CD4-positive, alpha-beta T cell (primary cell): Measurements from ENCODE around the gene PML. TPM values are rescaled to one million over a fixed set of nuclear protein-coding genes. Genes with fewer than 3 reads are reported as not detected.

Experiments
- ATAC-seq: fragments of 200-7000 bp; cut with Tn5 transposase; one replicate; pipeline ENCODE4 v1.10.0; 2022; ENCODE audit warnings: mild to moderate bottlenecking; ENCODE audit not compliant: poor library complexity
- CTCF ChIA-PET: fragments of 350-600 bp; sonication (Branson Sonifier 250); formaldehyde crosslinking; loops from one replicate; lab custom pipeline; 2021; ENCODE audit warnings: antibody characterized with exemption, inconsistent platforms; lab: Charles Lee
- POLR2A ChIA-PET: fragments of 350-600 bp; sonication (Branson Sonifier 250); formaldehyde crosslinking; loops from one replicate; lab custom pipeline; 2021; ENCODE audit warnings: antibody characterized with exemption, inconsistent platforms; lab: Charles Lee
- DNase-seq, 14 experiments: peaks; one replicate each; pipeline ENCODE4 v3.0.0-alpha.2; 2013 to 2020; ENCODE audit warnings: mixed read lengths in 2 of 14
- H3K27ac ChIP-seq, 2 donors: one replicate each; pipeline versions ENCODE4 v1.5.1 to v1.7.0; 2013; ENCODE audit warnings: low read length in 2 of 2, low read depth in 1 of 2, mild to moderate bottlenecking in 1 of 2
- H3K27me3 ChIP-seq, 2 experiments: 1 replicate in 1 of 2; 2 replicates in 1 of 2; pipeline versions ENCODE4 v1.6.1 to v1.7.0; 2013; ENCODE audit warnings: low read length in 2 of 2, control low read depth in 1 of 2, mild to moderate bottlenecking in 1 of 2, moderate library complexity in 1 of 2; ENCODE audit not compliant: insufficient read depth in 2 of 2, control insufficient read depth in 1 of 2
- H3K36me3 ChIP-seq: one replicate; pipeline ENCODE4 v1.6.1; 2013; ENCODE audit warnings: low read length, control low read depth; ENCODE audit not compliant: insufficient read depth
- H3K4me1 ChIP-seq: one replicate; pipeline ENCODE4 v1.6.1; 2013; ENCODE audit warnings: low read length, control low read depth; ENCODE audit not compliant: insufficient read depth
- H3K4me3 ChIP-seq: one replicate; pipeline ENCODE4 v1.5.1; 2013; ENCODE audit warnings: mild to moderate bottlenecking, low read length, moderate library complexity
- H3K9me3 ChIP-seq, 2 experiments: 1 replicate in 1 of 2; 2 replicates in 1 of 2; pipeline versions ENCODE4 v1.6.1 to v1.7.0; 2013; ENCODE audit warnings: low read length in 2 of 2, mild to moderate bottlenecking in 2 of 2, control low read depth in 1 of 2, moderate library complexity in 1 of 2; ENCODE audit not compliant: control insufficient read depth in 1 of 2, insufficient read depth in 1 of 2
- H3K27ac Mint-ChIP-seq: one replicate; pipeline ENCODE4 v1.8.0; 2020; ENCODE audit warnings: mixed read lengths
- H3K27me3 Mint-ChIP-seq: one replicate; pipeline ENCODE4 v1.8.0; 2021; ENCODE audit warnings: mixed read lengths
- H3K36me3 Mint-ChIP-seq: one replicate; pipeline ENCODE4 v1.8.0; 2021; ENCODE audit warnings: low read depth, mixed read lengths
- H3K4me1 Mint-ChIP-seq: one replicate; pipeline ENCODE4 v1.8.0; 2021; ENCODE audit warnings: low read depth, mixed read lengths
- H3K4me3 Mint-ChIP-seq: one replicate; pipeline ENCODE4 v1.8.0; 2020; ENCODE audit warnings: mild to moderate bottlenecking, mixed read lengths
- H3K9me3 Mint-ChIP-seq: one replicate; pipeline ENCODE4 v1.8.0; 2020; ENCODE audit warnings: mixed read lengths
- intact Hi-C, 2 experiments: fragments of 100-400 bp; cut with DNase I in 1 of 2; cut with micrococcal nuclease in 1 of 2; formaldehyde crosslinking; loops; one replicate each; pipeline versions ENCODE4 v1.15.1 to v1.9.0; 2023 to 2025; cut with DNase I, micrococcal nuclease
- total RNA-seq, 174 experiments: library from RNA in 2 of 174; stranded (reverse) in 2 of 174; gene quantifications; one replicate each; pipeline ENCODE4 v1.2.3 and lab custom pipeline; 2021 to 2026
- TF ChIP-seq, protein P1 (sequence below): fragments of 200-600 bp; IDR thresholded peaks from one replicate; pipeline ENCODE4 v1.8.0; 2022; ENCODE audit warnings: antibody characterized with exemption, mild to moderate bottlenecking

The PML gene
- total RNA-seq, 2 experiments from 2014 or later: 39.2 to 42.9 TPM

DNA sequence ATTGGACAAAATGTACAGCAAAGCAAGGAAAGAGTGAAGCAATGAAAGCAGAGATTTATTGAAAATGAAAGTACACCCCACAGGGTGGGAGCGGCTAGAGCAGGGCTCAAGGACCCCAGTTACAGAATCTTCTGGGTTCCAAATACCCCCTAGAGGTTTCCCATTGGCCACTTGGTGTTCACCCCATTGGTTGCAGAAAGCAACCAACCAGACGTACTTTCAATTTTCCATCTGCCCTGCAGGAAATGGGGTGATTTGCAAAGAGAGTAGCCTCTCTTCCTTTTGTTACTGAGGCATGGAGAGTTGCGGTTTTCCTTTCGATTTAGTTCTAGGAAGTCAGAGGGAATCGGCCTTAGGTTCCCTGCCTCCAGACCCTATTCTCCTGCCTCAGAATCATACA is 2.4 kb downstream of the PML start:
- H3K27ac ChIP-seq: peak overlapping the region; percentile 29 to 78
- peaks cover 57% of the 10 kb centered on the region for H3K4me1 ChIP-seq
- ChIA-PET CTCF (interaction anchor here (0.9 to 1.0 kb wide), 3 partner anchors 13 to 69 kb away, joined by 3 to 4 read pairs (median 4); no protein-coding TSS in a partner anchor), POLR2A (interaction anchor here (0.9 to 1.2 kb wide), 2 partner anchors 10 to 69 kb away, joined by 3 to 6 read pairs; no protein-coding TSS in a partner anchor)
- TF ChIP-seq, protein P1, sequence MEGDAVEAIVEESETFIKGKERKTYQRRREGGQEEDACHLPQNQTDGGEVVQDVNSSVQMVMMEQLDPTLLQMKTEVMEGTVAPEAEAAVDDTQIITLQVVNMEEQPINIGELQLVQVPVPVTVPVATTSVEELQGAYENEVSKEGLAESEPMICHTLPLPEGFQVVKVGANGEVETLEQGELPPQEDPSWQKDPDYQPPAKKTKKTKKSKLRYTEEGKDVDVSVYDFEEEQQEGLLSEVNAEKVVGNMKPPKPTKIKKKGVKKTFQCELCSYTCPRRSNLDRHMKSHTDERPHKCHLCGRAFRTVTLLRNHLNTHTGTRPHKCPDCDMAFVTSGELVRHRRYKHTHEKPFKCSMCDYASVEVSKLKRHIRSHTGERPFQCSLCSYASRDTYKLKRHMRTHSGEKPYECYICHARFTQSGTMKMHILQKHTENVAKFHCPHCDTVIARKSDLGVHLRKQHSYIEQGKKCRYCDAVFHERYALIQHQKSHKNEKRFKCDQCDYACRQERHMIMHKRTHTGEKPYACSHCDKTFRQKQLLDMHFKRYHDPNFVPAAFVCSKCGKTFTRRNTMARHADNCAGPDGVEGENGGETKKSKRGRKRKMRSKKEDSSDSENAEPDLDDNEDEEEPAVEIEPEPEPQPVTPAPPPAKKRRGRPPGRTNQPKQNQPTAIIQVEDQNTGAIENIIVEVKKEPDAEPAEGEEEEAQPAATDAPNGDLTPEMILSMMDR: no peak
- peaks cover 80% of the 10 kb centered on the region for H3K4me1 Mint-ChIP-seq
- H3K27me3 Mint-ChIP-seq: no peaks in the 10 kb centered on the region
- peak overlapping the region; percentile 96 for H3K4me3 Mint-ChIP-seq
- no peaks in the 10 kb centered on the region for H3K27me3 ChIP-seq
- no peaks in the 10 kb centered on the region for H3K9me3 Mint-ChIP-seq
- H3K9me3 ChIP-seq: no peaks in the 10 kb centered on the region
- H3K36me3 ChIP-seq: peaks cover 32% of the 10 kb centered on the region
- ATAC-seq (no peak), DNase-seq (peak in 3 of 14 experiments; percentile 53 to 72 (median 57))
- peak overlapping the region; percentile 92 for H3K4me3 ChIP-seq
- H3K36me3 Mint-ChIP-seq: peaks cover 55% of the 10 kb centered on the region
- intact Hi-C loops: loop anchor here (10.0 kb wide), 5 partner anchors 618 to 1628 kb away; partner anchors contain the start of genes C15orf39 (in 1 of the 2), CLK3 (in 1 of the 2), COX5A (in 1 of the 2) and CSK (in 1 of the 2)
- peak overlapping the region; percentile 85 for H3K27ac Mint-ChIP-seq

DNA sequence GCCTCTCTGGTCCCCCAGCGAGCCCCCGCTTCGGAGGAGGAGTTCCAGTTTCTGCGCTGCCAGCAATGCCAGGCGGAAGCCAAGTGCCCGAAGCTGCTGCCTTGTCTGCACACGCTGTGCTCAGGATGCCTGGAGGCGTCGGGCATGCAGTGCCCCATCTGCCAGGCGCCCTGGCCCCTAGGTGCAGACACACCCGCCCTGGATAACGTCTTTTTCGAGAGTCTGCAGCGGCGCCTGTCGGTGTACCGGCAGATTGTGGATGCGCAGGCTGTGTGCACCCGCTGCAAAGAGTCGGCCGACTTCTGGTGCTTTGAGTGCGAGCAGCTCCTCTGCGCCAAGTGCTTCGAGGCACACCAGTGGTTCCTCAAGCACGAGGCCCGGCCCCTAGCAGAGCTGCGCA is 3.5 kb downstream of the PML start:
- Mint-ChIP-seq H3K4me1 (peaks cover 71% of the 10 kb centered on the region), H3K36me3 (peaks cover 63% of the 10 kb centered on the region), H3K27me3 (no peaks in the 10 kb centered on the region), H3K4me3 (no peak overlapping the region), H3K27ac (no peak overlapping the region), H3K9me3 (no peaks in the 10 kb centered on the region)
- Histone ChIP-seq H3K4me3 (no peak overlapping the region), H3K4me1 (peaks cover 49% of the 10 kb centered on the region), H3K27ac (no peak overlapping the region), H3K36me3 (peaks cover 37% of the 10 kb centered on the region), H3K27me3 (no peaks in the 10 kb centered on the region), H3K9me3 (no peaks in the 10 kb centered on the region)
- DNase-seq: no peak
- CTCF ChIA-PET: no interaction called here
- intact Hi-C loops: loop anchor here (10.0 kb wide), 5 partner anchors 617 to 1627 kb away; partner anchors contain the start of genes C15orf39 (in 1 of the 2), CLK3 (in 1 of the 2), COX5A (in 1 of the 2) and CSK (in 1 of the 2)
- TF ChIP-seq, protein P1: no peak
- no peak for ATAC-seq
- POLR2A ChIA-PET: no interaction called here

DNA sequence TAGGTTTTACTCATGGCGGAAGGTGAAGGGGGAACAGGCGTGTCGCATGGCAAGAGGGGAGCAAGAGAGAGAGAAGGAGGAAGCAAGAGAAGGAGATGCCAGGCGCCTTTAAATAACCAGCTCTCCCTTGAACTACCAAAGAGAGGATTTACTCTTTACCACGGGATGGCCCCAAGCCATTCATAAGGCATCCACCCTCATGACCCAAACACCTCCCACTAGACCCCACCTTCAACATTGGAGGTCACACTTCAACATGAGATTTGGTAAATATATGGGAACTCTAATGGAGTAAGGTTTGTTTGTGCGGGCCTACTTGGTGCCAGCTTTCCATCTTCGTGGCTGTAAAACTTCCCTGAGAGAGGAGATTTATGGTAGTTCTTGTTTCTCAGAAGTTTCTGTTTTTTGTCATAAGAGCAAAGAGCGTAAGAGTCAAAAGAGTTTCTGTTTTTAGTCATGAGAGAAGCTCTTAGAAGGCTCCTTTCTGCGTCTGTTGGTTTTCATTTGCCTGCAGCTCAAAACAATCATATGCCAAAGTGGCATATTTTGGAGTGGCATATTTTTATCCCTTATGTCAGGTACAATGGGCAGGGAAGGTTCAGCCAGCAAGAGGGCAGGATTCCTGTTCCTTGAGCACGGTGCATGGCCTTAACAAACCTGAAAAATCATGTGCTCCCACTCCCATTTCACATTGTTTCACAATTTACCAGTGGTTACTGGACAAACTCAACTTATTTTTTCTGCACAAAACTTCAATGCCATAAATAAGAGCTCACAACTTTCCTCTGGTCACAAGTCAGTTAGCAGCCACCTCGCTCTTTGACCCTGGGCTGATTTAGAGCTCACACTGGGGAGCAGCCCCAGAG is 12.5 kb downstream of the PML start:
- Mint-ChIP-seq H3K4me1 (peaks cover 62% of the 10 kb centered on the region), H3K27ac (peak overlapping the region; percentile 80), H3K36me3 (peaks cover 79% of the 10 kb centered on the region), H3K27me3 (no peaks in the 10 kb centered on the region), H3K9me3 (no peaks in the 10 kb centered on the region), H3K4me3 (peak overlapping the region; percentile 62)
- Histone ChIP-seq H3K4me1 (peaks cover 60% of the 10 kb centered on the region), H3K27ac (peak overlapping the region; percentile 37 to 46), H3K4me3 (no peak overlapping the region), H3K9me3 (no peaks in the 10 kb centered on the region), H3K36me3 (peaks cover 34% of the 10 kb centered on the region), H3K27me3 (no peaks in the 10 kb centered on the region)
- ChIA-PET POLR2A (interaction anchor here (0.7 to 3.6 kb wide), 6 partner anchors 11 to 48 kb away, joined by 3 to 27 read pairs (median 4); partner anchors contain the start of gene PML), CTCF (interaction anchor here (1.0 to 1.7 kb wide), 4 partner anchors 33 to 42 kb away, joined by 3 to 6 read pairs (median 4); no protein-coding TSS in a partner anchor)
- TF ChIP-seq, protein P1: no peak
- ATAC-seq (no peak), DNase-seq (no peak)
- intact Hi-C loops: no loop called here
